WTC11 (cell line): ENCODE results near the gene LDLRAD3. TPM values are rescaled to one million over a fixed set of nuclear protein-coding genes. Genes with fewer than 3 reads are reported as not detected.

Experiments used
- ATAC-seq: fragments of 200-7000 bp; cut with Tn5 transposase; 2 replicates; pipeline ENCODE4 v1.10.0; 2021; ENCODE audit warnings: mild to moderate bottlenecking, moderate library complexity
- CTCF ChIA-PET: fragments of 300-600 bp; sonication (Branson Sonifier 250); formaldehyde crosslinking; loops from one replicate; lab custom pipeline; 2021; ENCODE audit warnings: antibody characterized with exemption; lab: Charles Lee
- POLR2A ChIA-PET: fragments of 350-600 bp; sonication (Branson Sonifier 250); formaldehyde crosslinking; loops from one replicate; lab custom pipeline; 2021; ENCODE audit warnings: antibody characterized with exemption; lab: Charles Lee
- DNase-seq: peaks from one replicate; pipeline ENCODE4 v3.0.0; 2021; ENCODE audit warnings: low spot score
- H3K27ac Mint-ChIP-seq: 2 replicates; pipeline ENCODE4 v1.8.0; 2021; ENCODE audit warnings: mixed read lengths
- H3K27me3 Mint-ChIP-seq: 2 replicates; pipeline ENCODE4 v1.8.0; 2021; ENCODE audit warnings: low read depth, mild to moderate bottlenecking, moderate library complexity, mixed read lengths
- H3K36me3 Mint-ChIP-seq: 2 replicates; pipeline ENCODE4 v1.8.0; 2021; ENCODE audit warnings: mixed read lengths
- H3K4me1 Mint-ChIP-seq: 2 replicates; pipeline ENCODE4 v1.8.0; 2022; ENCODE audit warnings: mixed read lengths
- H3K4me3 Mint-ChIP-seq: 2 replicates; pipeline ENCODE4 v1.8.0; 2021; ENCODE audit warnings: mild to moderate bottlenecking, moderate library complexity, mixed read lengths
- H3K9me3 Mint-ChIP-seq: 2 replicates; pipeline ENCODE4 v1.8.0; 2021; ENCODE audit warnings: mixed read lengths
- CBFB ChIP-seq: sonication (generic); formaldehyde crosslinking; IDR thresholded peaks from 2 replicates; pipeline ENCODE4 v1.8.1; 2022; ENCODE audit warnings: mild to moderate bottlenecking, low read depth, missing genetic modification reagents
- ELF4 ChIP-seq: sonication (generic); formaldehyde crosslinking; IDR thresholded peaks from 2 replicates; pipeline ENCODE4 v1.8.1; 2022; ENCODE audit warnings: low read depth, mild to moderate bottlenecking, moderate library complexity, missing genetic modification reagents
- JUN ChIP-seq: sonication (generic); formaldehyde crosslinking; IDR thresholded peaks from 2 replicates; pipeline ENCODE4 v1.8.0; 2023; ENCODE audit warnings: mild to moderate bottlenecking, missing genetic modification reagents
- MXD4 ChIP-seq: fragments of 250-450 bp; sonication (Bioruptor Pico); IDR thresholded peaks from 2 replicates; pipeline ENCODE4 v1.8.0; 2021; ENCODE audit warnings: mild to moderate bottlenecking, moderate library complexity, borderline replicate concordance
- NFATC4 ChIP-seq: fragments of 250-450 bp; sonication (Bioruptor Pico); IDR thresholded peaks from 2 replicates; pipeline ENCODE4 v1.9.0; 2021; ENCODE audit warnings: mild to moderate bottlenecking
- NFE2L1 ChIP-seq: sonication (generic); formaldehyde crosslinking; IDR thresholded peaks from 2 replicates; pipeline ENCODE4 v1.8.1; 2023; ENCODE audit warnings: missing genetic modification reagents
- SMAD3 ChIP-seq: sonication (generic); formaldehyde crosslinking; IDR thresholded peaks from 2 replicates; pipeline ENCODE4 v1.8.0; 2022; ENCODE audit warnings: missing genetic modification reagents, mild to moderate bottlenecking, borderline replicate concordance
- SP1 ChIP-seq: sonication (generic); formaldehyde crosslinking; conservative IDR thresholded peaks from 2 replicates; pipeline ENCODE4 v1.8.1; 2022; ENCODE audit warnings: missing genetic modification reagents
- TEAD4 ChIP-seq: sonication (generic); formaldehyde crosslinking; IDR thresholded peaks from 2 replicates; pipeline ENCODE4 v1.8.0; 2022; ENCODE audit warnings: mild to moderate bottlenecking, missing genetic modification reagents
- ZNF121 ChIP-seq: sonication (generic); formaldehyde crosslinking; IDR thresholded peaks from 2 replicates; pipeline ENCODE4 v1.8.0; 2023; ENCODE audit warnings: missing genetic modification reagents
- total RNA-seq: library from RNA; stranded (reverse); gene quantifications from 3 replicates; pipeline ENCODE4 v1.2.3, GENCODE V29; 2021
- TF ChIP-seq, protein P1 (sequence below): sonication (generic); formaldehyde crosslinking; IDR thresholded peaks from 2 replicates; pipeline ENCODE4 v1.8.0; 2023; ENCODE audit warnings: missing genetic modification reagents
- TF ChIP-seq, protein P2 (sequence below): sonication (generic); formaldehyde crosslinking; IDR thresholded peaks from 2 replicates; pipeline ENCODE4 v1.8.1; 2023; ENCODE audit warnings: mild to moderate bottlenecking, missing genetic modification reagents
- TF ChIP-seq, protein P3 (sequence below): sonication (generic); formaldehyde crosslinking; IDR thresholded peaks from 2 replicates; pipeline ENCODE4 v1.8.0; 2022; ENCODE audit warnings: mild to moderate bottlenecking, missing genetic modification reagents
- TF ChIP-seq, protein P4 (sequence below): sonication (generic); formaldehyde crosslinking; IDR thresholded peaks from 2 replicates; pipeline ENCODE4 v1.8.1; 2023; ENCODE audit warnings: mild to moderate bottlenecking, missing genetic modification reagents, moderate library complexity
- TF ChIP-seq, protein P5 (sequence below): sonication (generic); formaldehyde crosslinking; IDR thresholded peaks from 2 replicates; pipeline ENCODE4 v1.8.1; 2023; ENCODE audit warnings: mild to moderate bottlenecking, missing genetic modification reagents

Gene LDLRAD3
- total RNA-seq, 1 experiment from 2014 or later: 14.5 TPM

DNA sequence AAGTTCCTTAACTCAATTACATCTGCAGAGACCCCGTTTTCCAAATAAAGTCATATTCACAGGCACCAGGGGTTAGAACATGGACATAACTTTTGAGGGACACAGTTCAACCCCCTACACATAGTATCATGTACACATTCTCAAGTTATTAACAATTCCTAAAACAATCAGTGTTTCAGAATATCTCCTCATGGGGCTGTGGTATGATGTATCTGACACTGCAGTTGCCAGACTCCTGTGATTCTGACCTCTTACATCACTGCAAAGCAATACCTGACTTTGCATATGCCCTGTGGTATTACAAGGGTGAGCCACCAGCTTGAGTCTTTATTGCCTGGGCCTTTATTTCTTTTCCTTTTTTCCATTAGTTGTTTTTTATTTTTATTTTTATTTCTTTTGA lies 203.6 kb downstream of the LDLRAD3 start:
- TF ChIP-seq SMAD3 (CRISPR knock-in tag): no peak
- no peak for TF ChIP-seq ZNF121 (CRISPR knock-in tag)
- TF ChIP-seq SP1 (CRISPR knock-in tag): no peak
- TF ChIP-seq, protein P1, sequence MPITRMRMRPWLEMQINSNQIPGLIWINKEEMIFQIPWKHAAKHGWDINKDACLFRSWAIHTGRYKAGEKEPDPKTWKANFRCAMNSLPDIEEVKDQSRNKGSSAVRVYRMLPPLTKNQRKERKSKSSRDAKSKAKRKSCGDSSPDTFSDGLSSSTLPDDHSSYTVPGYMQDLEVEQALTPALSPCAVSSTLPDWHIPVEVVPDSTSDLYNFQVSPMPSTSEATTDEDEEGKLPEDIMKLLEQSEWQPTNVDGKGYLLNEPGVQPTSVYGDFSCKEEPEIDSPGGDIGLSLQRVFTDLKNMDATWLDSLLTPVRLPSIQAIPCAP (CRISPR knock-in tag): no peak
- no peak for TF ChIP-seq JUN
- TF ChIP-seq CBFB (CRISPR knock-in tag): no peak
- no peak for TF ChIP-seq NFATC4
- TF ChIP-seq ELF4 (CRISPR knock-in tag): no peak
- H3K27ac Mint-ChIP-seq: no peak overlapping the region
- no peak for ATAC-seq
- DNase-seq: no peak
- POLR2A ChIA-PET: no interaction called here
- CTCF ChIA-PET: interaction anchor here (1.0 kb wide), 1 partner anchor 16 kb away, joined by 3 read pairs; no protein-coding TSS in a partner anchor
- H3K27me3 Mint-ChIP-seq: no peaks in the 10 kb centered on the region
- peaks cover 31% of the 10 kb centered on the region for H3K4me1 Mint-ChIP-seq
- H3K9me3 Mint-ChIP-seq: 0 out of 2 replicates have a peak, but pooled peaks cover 6% of the 10 kb centered on the region
- H3K4me3 Mint-ChIP-seq: no peak overlapping the region
- H3K36me3 Mint-ChIP-seq: peaks cover 16% of the 10 kb centered on the region

DNA sequence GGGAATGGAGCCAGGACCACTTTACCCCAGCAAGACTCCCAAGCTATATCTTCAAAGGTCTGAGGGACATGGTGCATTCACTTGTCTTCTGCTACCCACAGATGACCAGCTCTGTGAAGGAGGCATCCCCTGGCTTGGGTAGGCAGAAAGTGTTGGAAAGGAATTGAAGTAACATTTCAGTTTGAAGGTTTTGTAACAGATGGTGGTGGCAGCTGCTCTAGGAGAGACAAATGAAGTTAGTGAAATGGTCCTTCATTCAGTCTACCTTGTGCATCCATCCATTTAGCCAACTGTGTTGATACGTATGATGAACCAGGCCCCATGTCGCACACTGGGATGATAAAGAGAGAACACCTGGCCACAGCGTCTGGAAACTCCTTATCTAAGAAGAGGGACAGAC lies 204.8 kb downstream of the LDLRAD3 start:
- no peaks in the 10 kb centered on the region for H3K9me3 Mint-ChIP-seq
- ChIA-PET CTCF (interaction anchor here (1.1 to 4.8 kb wide), 3 partner anchors 8 to 327 kb away, joined by 3 to 47 read pairs (median 4); no protein-coding TSS in a partner anchor), POLR2A (no interaction called here)
- no peak for ATAC-seq
- DNase-seq: no peak
- peaks cover 36% of the 10 kb centered on the region for H3K4me1 Mint-ChIP-seq
- H3K4me3 Mint-ChIP-seq: no peak overlapping the region
- no peaks in the 10 kb centered on the region for H3K27me3 Mint-ChIP-seq
- no peak overlapping the region; the same call in 1 of the 2 replicates for H3K27ac Mint-ChIP-seq
- H3K36me3 Mint-ChIP-seq: peaks cover 7% of the 10 kb centered on the region; the same call in 1 of the 2 replicates
- TF ChIP-seq, protein P2, sequence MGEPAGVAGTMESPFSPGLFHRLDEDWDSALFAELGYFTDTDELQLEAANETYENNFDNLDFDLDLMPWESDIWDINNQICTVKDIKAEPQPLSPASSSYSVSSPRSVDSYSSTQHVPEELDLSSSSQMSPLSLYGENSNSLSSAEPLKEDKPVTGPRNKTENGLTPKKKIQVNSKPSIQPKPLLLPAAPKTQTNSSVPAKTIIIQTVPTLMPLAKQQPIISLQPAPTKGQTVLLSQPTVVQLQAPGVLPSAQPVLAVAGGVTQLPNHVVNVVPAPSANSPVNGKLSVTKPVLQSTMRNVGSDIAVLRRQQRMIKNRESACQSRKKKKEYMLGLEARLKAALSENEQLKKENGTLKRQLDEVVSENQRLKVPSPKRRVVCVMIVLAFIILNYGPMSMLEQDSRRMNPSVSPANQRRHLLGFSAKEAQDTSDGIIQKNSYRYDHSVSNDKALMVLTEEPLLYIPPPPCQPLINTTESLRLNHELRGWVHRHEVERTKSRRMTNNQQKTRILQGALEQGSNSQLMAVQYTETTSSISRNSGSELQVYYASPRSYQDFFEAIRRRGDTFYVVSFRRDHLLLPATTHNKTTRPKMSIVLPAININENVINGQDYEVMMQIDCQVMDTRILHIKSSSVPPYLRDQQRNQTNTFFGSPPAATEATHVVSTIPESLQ (CRISPR knock-in tag): no peak
- TF ChIP-seq, protein P3, sequence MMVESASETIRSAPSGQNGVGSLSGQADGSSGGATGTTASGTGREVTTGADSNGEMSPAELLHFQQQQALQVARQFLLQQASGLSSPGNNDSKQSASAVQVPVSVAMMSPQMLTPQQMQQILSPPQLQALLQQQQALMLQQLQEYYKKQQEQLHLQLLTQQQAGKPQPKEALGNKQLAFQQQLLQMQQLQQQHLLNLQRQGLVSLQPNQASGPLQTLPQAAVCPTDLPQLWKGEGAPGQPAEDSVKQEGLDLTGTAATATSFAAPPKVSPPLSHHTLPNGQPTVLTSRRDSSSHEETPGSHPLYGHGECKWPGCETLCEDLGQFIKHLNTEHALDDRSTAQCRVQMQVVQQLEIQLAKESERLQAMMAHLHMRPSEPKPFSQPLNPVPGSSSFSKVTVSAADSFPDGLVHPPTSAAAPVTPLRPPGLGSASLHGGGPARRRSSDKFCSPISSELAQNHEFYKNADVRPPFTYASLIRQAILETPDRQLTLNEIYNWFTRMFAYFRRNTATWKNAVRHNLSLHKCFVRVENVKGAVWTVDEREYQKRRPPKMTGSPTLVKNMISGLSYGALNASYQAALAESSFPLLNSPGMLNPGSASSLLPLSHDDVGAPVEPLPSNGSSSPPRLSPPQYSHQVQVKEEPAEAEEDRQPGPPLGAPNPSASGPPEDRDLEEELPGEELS (CRISPR knock-in tag): no peak
- TF ChIP-seq NFE2L1 (no peak), ZNF121 (CRISPR knock-in tag) (no peak), TEAD4 (CRISPR knock-in tag) (no peak), MXD4 (CRISPR knock-in tag) (no peak)
- TF ChIP-seq, protein P4, sequence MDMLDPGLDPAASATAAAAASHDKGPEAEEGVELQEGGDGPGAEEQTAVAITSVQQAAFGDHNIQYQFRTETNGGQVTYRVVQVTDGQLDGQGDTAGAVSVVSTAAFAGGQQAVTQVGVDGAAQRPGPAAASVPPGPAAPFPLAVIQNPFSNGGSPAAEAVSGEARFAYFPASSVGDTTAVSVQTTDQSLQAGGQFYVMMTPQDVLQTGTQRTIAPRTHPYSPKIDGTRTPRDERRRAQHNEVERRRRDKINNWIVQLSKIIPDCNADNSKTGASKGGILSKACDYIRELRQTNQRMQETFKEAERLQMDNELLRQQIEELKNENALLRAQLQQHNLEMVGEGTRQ: no peak
- TF ChIP-seq, protein P5, sequence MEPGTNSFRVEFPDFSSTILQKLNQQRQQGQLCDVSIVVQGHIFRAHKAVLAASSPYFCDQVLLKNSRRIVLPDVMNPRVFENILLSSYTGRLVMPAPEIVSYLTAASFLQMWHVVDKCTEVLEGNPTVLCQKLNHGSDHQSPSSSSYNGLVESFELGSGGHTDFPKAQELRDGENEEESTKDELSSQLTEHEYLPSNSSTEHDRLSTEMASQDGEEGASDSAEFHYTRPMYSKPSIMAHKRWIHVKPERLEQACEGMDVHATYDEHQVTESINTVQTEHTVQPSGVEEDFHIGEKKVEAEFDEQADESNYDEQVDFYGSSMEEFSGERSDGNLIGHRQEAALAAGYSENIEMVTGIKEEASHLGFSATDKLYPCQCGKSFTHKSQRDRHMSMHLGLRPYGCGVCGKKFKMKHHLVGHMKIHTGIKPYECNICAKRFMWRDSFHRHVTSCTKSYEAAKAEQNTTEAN: no peak
